Loucy (cell line): ENCODE results near the gene CAMK2N2.

Experiments used
- CTCF ChIP-seq: fragments of 200-600 bp; sonication (generic); conservative IDR thresholded peaks from 2 replicates; pipeline ENCODE4 v1.5.1; 2014; ENCODE audit warnings: mild to moderate bottlenecking, antibody characterized with exemption, low read length
- EZH2phosphoT487 ChIP-seq: fragments of 200-600 bp; IDR thresholded peaks from 2 replicates; pipeline ENCODE4 v1.6.1; 2018; ENCODE audit warnings: antibody characterized with exemption, mild to moderate bottlenecking, moderate library complexity, borderline replicate concordance

- no peak for TF ChIP-seq CTCF
- no peak for TF ChIP-seq EZH2phosphoT487
These were observed 30.5 kb downstream of the CAMK2N2 start for GRCh38 chr3:184230603-184231528.
